Endothelial cell of umbilical vein (primary cell): Measurements from ENCODE around the gene CHRM1.

Source experiments
- EZH2 ChIP-seq: IDR thresholded peaks from 2 replicates; pipeline ENCODE4 v1.6.1; 2012; ENCODE audit warnings: borderline replicate concordance, low read depth, mild to moderate bottlenecking, moderate library complexity, low read length, inconsistent platforms; ENCODE audit not compliant: severe bottlenecking
- FOS ChIP-seq: IDR thresholded peaks from 2 replicates; pipeline ENCODE4 v1.6.1; 2011; ENCODE audit warnings: mild to moderate bottlenecking, low read length, moderate library complexity, borderline replicate concordance; ENCODE audit not compliant: insufficient read depth
- GATA2 ChIP-seq: IDR thresholded peaks from 2 replicates; pipeline ENCODE4 v1.7.0; 2011; ENCODE audit warnings: low read depth, mild to moderate bottlenecking, moderate library complexity, mixed read lengths, low read length; ENCODE audit not compliant: insufficient read length, insufficient read depth
- JUN ChIP-seq: IDR thresholded peaks from 2 replicates; pipeline ENCODE4 v1.6.1; 2011; ENCODE audit warnings: borderline replicate concordance, low read depth; ENCODE audit not compliant: insufficient read length, insufficient read depth
- MYC ChIP-seq: IDR thresholded peaks from one replicate; pipeline ENCODE4 v1.6.1; 2011; ENCODE audit warnings: mild to moderate bottlenecking, low read depth, low read length
- POLR2A ChIP-seq: IDR thresholded peaks from 2 replicates; pipeline ENCODE4 v1.6.1; 2012; ENCODE audit warnings: low read depth, mild to moderate bottlenecking, control low read depth, low read length
- POLR2AphosphoS5 ChIP-seq: IDR thresholded peaks from 2 replicates; pipeline ENCODE4 v1.6.1; 2012; ENCODE audit warnings: low read depth, mild to moderate bottlenecking, control low read depth, low read length, moderate library complexity; ENCODE audit not compliant: insufficient read depth
- TF ChIP-seq, protein P1 (sequence below), 2 donors: IDR thresholded peaks; 1 replicate in 1 of 2; 2 replicates in 1 of 2; pipeline ENCODE4 v1.5.1; 2011; ENCODE audit warnings: low read length in 2 of 2, mild to moderate bottlenecking in 2 of 2, moderate library complexity in 2 of 2, control low read depth in 1 of 2, inconsistent platforms in 1 of 2, low read depth in 1 of 2; ENCODE audit not compliant: insufficient read depth in 1 of 2; ENCODE audit errors: extremely low read depth in 1 of 2
- TF ChIP-seq, protein P2 (sequence below): IDR thresholded peaks from 2 replicates; pipeline ENCODE4 v1.6.1; 2011; ENCODE audit not compliant: insufficient read depth, insufficient read length

DNA sequence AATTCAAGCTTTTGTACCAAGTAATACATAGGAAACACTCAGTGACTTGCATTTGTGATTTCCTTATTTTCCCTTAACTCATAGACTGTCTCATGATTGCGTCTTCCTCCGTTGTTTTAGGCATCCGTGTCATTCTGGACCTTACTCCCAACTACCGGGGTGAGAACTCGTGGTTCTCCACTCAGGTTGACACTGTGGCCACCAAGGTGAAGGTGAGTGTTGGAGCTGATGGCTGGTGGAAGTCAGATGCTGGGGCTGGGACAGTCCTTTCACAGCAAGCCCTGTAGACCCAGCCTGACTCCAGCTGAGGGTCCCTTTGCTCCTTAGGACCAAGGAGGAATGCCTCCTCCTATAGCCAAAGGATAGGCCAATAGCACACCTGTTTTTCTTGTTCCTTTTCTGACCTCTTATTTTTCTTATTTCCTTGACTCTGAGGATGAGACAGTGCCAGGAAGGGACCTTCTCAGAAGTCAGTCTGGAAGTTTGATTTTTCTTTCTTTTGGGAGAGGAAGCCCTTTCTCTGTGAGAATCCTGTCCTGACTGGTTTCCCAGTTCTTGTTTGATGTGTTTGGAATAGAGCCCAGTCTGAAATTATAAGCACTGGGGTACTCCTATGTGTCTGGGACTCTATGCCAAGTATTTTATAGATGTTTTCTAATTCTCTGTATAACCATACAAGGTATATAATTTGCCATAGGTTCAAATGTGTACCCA lies 38.2 kb downstream of the CHRM1 start:
- TF ChIP-seq, protein P1, sequence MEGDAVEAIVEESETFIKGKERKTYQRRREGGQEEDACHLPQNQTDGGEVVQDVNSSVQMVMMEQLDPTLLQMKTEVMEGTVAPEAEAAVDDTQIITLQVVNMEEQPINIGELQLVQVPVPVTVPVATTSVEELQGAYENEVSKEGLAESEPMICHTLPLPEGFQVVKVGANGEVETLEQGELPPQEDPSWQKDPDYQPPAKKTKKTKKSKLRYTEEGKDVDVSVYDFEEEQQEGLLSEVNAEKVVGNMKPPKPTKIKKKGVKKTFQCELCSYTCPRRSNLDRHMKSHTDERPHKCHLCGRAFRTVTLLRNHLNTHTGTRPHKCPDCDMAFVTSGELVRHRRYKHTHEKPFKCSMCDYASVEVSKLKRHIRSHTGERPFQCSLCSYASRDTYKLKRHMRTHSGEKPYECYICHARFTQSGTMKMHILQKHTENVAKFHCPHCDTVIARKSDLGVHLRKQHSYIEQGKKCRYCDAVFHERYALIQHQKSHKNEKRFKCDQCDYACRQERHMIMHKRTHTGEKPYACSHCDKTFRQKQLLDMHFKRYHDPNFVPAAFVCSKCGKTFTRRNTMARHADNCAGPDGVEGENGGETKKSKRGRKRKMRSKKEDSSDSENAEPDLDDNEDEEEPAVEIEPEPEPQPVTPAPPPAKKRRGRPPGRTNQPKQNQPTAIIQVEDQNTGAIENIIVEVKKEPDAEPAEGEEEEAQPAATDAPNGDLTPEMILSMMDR (IDR thresholded peaks at IDR 0.05; ENCODE audit: extremely low read depth in 1 of 2, insufficient read depth in 1 of 2, low read depth in 1 of 2, low read length in 2 of 2), result no peak
- TF ChIP-seq FOS (no peak), POLR2AphosphoS5 (peak; percentile 22), EZH2 (no peak), POLR2A (no peak), MYC (no peak), GATA2 (no peak), JUN (no peak)
- TF ChIP-seq, protein P2, sequence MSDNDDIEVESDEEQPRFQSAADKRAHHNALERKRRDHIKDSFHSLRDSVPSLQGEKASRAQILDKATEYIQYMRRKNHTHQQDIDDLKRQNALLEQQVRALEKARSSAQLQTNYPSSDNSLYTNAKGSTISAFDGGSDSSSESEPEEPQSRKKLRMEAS, result no peak
